Measurements from ENCODE around the gene BLACAT1.
"Not testable (repeated sequence)": the region's sequence is repeated elsewhere in the genome, so short reads cannot be mapped to it uniquely, and the experiment has no call there.

BLACAT1 gene

GRCh38 chr1:205483372-205483771 is 27.5 kb upstream of the BLACAT1 start:
- no peak for DNase-seq

- DNase-seq = not testable (repeated sequence)
These were observed 26.7 kb upstream of the BLACAT1 start for GRCh38 chr1:205482587-205482986.

GRCh38 chr1:205481629-205482151 is 25.8 kb upstream of the BLACAT1 start:
- no peak for DNase-seq

GRCh38 chr1:205481218-205481617 is 25.4 kb upstream of the BLACAT1 start:
- DNase-seq = no peak

- DNase-seq = peak; percentile 79
These were observed 24.6 kb upstream of the BLACAT1 start for GRCh38 chr1:205480349-205480985.

- DNase-seq = not testable (repeated sequence)
These were observed 23.1 kb upstream of the BLACAT1 start for GRCh38 chr1:205478985-205479384.

- DNase-seq = no peak
These were observed 22.0 kb upstream of the BLACAT1 start for GRCh38 chr1:205477759-205478247.

GRCh38 chr1:205477121-205477758 is 21.4 kb upstream of the BLACAT1 start:
- DNase-seq = no peak

- no peak for DNase-seq
These were observed 20.8 kb upstream of the BLACAT1 start for GRCh38 chr1:205476648-205477047.

- DNase-seq = no peak
These were observed 20.0 kb upstream of the BLACAT1 start for GRCh38 chr1:205475855-205476254.

- DNase-seq = no peak
These were observed 18.7 kb upstream of the BLACAT1 start for GRCh38 chr1:205474571-205474970.

- DNase-seq = no peak
These were observed 18.1 kb upstream of the BLACAT1 start for GRCh38 chr1:205473966-205474365.

- no peak for DNase-seq
These were observed 17.6 kb upstream of the BLACAT1 start for GRCh38 chr1:205473475-205473874.

GRCh38 chr1:205472737-205473441 is 17.0 kb upstream of the BLACAT1 start:
- DNase-seq = no peak

- no peak for DNase-seq
These were observed 14.3 kb upstream of the BLACAT1 start for GRCh38 chr1:205470131-205470530.

GRCh38 chr1:205466595-205467220 is 10.9 kb upstream of the BLACAT1 start:
- no peak for DNase-seq

- DNase-seq = no peak
These were observed 9.5 kb upstream of the BLACAT1 start for GRCh38 chr1:205465392-205465791.

GRCh38 chr1:205458777-205459566 is 3.1 kb upstream of the BLACAT1 start:
- peak; percentile 39 for DNase-seq

- DNase-seq = no peak
These were observed 1.3 kb upstream of the BLACAT1 start for GRCh38 chr1:205456868-205457745.

GRCh38 chr1:205456383-205456867 is 580 bp upstream of the BLACAT1 start:
- DNase-seq = no peak

- no peak for DNase-seq
These were observed 926 bp downstream of the BLACAT1 start for GRCh38 chr1:205454903-205455335.
